Endodermal cell (in vitro differentiated cells): ENCODE data around the gene GRK6. TPM values are rescaled to one million over a fixed set of nuclear protein-coding genes. Genes with fewer than 3 reads are reported as not detected.

Source experiments
- DNase-seq: peaks from one replicate; pipeline ENCODE4 v3.0.0-alpha.2; 2017
- H3K27ac ChIP-seq: 2 replicates; pipeline ENCODE4 v1.5.1; 2013; ENCODE audit warnings: mild to moderate bottlenecking, low read depth, low read length, moderate library complexity
- H3K27me3 ChIP-seq: 2 replicates; pipeline ENCODE4 v1.6.1; 2013; ENCODE audit warnings: mild to moderate bottlenecking, low read length, moderate library complexity; ENCODE audit not compliant: insufficient read depth, control insufficient read depth, poor library complexity, severe bottlenecking
- H3K36me3 ChIP-seq: 2 replicates; pipeline ENCODE4 v1.7.0; 2013; ENCODE audit warnings: mild to moderate bottlenecking, low read length, moderate library complexity; ENCODE audit not compliant: control insufficient read depth, insufficient read depth
- H3K4me1 ChIP-seq: one replicate; pipeline ENCODE4 v1.7.0; 2013; ENCODE audit warnings: low read length; ENCODE audit not compliant: control insufficient read depth, insufficient read depth
- H3K4me3 ChIP-seq: 2 replicates; pipeline ENCODE4 v1.5.1; 2013; ENCODE audit warnings: mild to moderate bottlenecking, low read length, moderate library complexity
- H3K9ac ChIP-seq: 2 replicates; pipeline ENCODE4 v1.6.1; 2013; ENCODE audit warnings: mild to moderate bottlenecking, low read length, moderate library complexity; ENCODE audit not compliant: poor library complexity, severe bottlenecking; ENCODE audit errors: extremely low read depth
- H3K9me3 ChIP-seq: 2 replicates; pipeline ENCODE4 v1.6.1; 2013; ENCODE audit warnings: mild to moderate bottlenecking, low read length, moderate library complexity; ENCODE audit not compliant: control insufficient read depth
- H3K27ac Mint-ChIP-seq: 2 replicates; pipeline ENCODE4 v1.8.0; 2020; ENCODE audit warnings: mixed read lengths
- H3K27me3 Mint-ChIP-seq: 2 replicates; pipeline ENCODE4 v1.8.0; 2021; ENCODE audit warnings: mild to moderate bottlenecking, mixed read lengths; ENCODE audit not compliant: insufficient read depth
- H3K36me3 Mint-ChIP-seq: 2 replicates; pipeline ENCODE4 v1.8.0; 2020; ENCODE audit warnings: low read depth, mixed read lengths
- H3K4me1 Mint-ChIP-seq: 2 replicates; pipeline ENCODE4 v1.8.0; 2020; ENCODE audit warnings: mixed read lengths
- H3K4me3 Mint-ChIP-seq: 2 replicates; pipeline ENCODE4 v1.8.0; 2020; ENCODE audit warnings: mild to moderate bottlenecking, moderate library complexity, mixed read lengths
- H3K9me3 Mint-ChIP-seq: 2 replicates; pipeline ENCODE4 v1.8.0; 2020; ENCODE audit warnings: mild to moderate bottlenecking, mixed read lengths
- WGBS, 2 experiments: methylation state at CpG; one replicate each; pipeline versions ENCODE4 v1.1.5 to v1.1.7; 2013; ENCODE audit warnings: missing lambda C conversion rate in 2 of 2, mixed read lengths in 1 of 2; ENCODE audit not compliant: insufficient coverage in 1 of 2, insufficient read length in 1 of 2; 5-methylcytosine and 5-hydroxymethylcytosine counted together
- total RNA-seq, 2 donors: library from RNA; stranded (reverse); fragmentation: NEBNext Ultra II Directional in 1 of 2; extraction: Animal tissue kit (Norgen Biotek cat#: 25700) in 1 of 2; gene quantifications; 2 replicates in 1 of 2; 3 replicates in 1 of 2; pipeline ENCODE4 v1.2.1, GENCODE V29; 2021
- TF ChIP-seq, protein P1 (sequence below): fragments of 200-600 bp; sonication (generic); conservative IDR thresholded peaks from 2 replicates; pipeline ENCODE4 v1.5.0; 2021; ENCODE audit warnings: antibody characterized with exemption, mild to moderate bottlenecking

GRK6 gene
- total RNA-seq, 2 donors from 2014 or later: 51.6 to 66.8 TPM

- H3K4me1 ChIP-seq: no peaks in the 10 kb centered on the region
- no peaks in the 10 kb centered on the region for H3K9me3 ChIP-seq
- Mint-ChIP-seq H3K9me3 (no peaks in the 10 kb centered on the region), H3K36me3 (peaks cover 62% of the 10 kb centered on the region), H3K27me3 (no peaks in the 10 kb centered on the region), H3K27ac (no peak overlapping the region), H3K4me1 (no peaks in the 10 kb centered on the region), H3K4me3 (no peak overlapping the region)
- H3K27me3 ChIP-seq: no peaks in the 10 kb centered on the region
- TF ChIP-seq, protein P1, sequence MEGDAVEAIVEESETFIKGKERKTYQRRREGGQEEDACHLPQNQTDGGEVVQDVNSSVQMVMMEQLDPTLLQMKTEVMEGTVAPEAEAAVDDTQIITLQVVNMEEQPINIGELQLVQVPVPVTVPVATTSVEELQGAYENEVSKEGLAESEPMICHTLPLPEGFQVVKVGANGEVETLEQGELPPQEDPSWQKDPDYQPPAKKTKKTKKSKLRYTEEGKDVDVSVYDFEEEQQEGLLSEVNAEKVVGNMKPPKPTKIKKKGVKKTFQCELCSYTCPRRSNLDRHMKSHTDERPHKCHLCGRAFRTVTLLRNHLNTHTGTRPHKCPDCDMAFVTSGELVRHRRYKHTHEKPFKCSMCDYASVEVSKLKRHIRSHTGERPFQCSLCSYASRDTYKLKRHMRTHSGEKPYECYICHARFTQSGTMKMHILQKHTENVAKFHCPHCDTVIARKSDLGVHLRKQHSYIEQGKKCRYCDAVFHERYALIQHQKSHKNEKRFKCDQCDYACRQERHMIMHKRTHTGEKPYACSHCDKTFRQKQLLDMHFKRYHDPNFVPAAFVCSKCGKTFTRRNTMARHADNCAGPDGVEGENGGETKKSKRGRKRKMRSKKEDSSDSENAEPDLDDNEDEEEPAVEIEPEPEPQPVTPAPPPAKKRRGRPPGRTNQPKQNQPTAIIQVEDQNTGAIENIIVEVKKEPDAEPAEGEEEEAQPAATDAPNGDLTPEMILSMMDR: no peak
- H3K9ac ChIP-seq: no peak overlapping the region
- 94 to 95% methylated on average over 9 to 10 of the region's 10 CpGs for WGBS, 2 experiments
- H3K4me3 ChIP-seq: no peak overlapping the region
- no peak overlapping the region for H3K27ac ChIP-seq
- peaks cover 58% of the 10 kb centered on the region for H3K36me3 ChIP-seq
- DNase-seq: no peak
Measured at GRCh38 chr5:177482359-177482795, 55.9 kb downstream of the GRK6 start.

DNA sequence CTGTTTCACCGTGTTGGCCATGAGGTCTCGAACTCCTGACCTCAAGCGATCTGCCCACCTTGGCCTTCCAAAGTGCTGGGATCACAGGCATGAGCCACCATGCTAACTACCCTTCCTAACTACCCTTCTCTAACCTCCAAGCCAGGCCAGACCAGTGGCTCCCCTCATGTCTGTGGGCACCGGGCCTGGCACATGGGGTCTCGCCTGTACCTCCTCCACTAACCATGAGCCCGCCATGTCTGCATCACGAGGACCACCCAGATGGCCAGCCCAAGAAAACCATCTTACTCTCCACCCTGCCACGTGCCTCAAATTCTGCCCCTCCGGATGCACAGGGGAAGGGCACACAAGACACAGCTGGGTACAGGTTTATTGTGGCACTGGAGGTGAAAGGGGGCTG, 56.6 kb downstream of the GRK6 start:
- no peak overlapping the region for H3K4me3 ChIP-seq
- no peaks in the 10 kb centered on the region for H3K27me3 ChIP-seq
- TF ChIP-seq, protein P1: no peak
- Mint-ChIP-seq H3K27ac (no peak overlapping the region), H3K4me3 (no peak overlapping the region), H3K36me3 (peaks cover 69% of the 10 kb centered on the region), H3K4me1 (no peaks in the 10 kb centered on the region), H3K27me3 (no peaks in the 10 kb centered on the region), H3K9me3 (no peaks in the 10 kb centered on the region)
- peaks cover 65% of the 10 kb centered on the region for H3K36me3 ChIP-seq
- no peaks in the 10 kb centered on the region for H3K9me3 ChIP-seq
- H3K27ac ChIP-seq: no peak overlapping the region
- WGBS, 2 experiments: 96 to 100% methylated on average over 4 to 9 of the region's 9 CpGs
- H3K9ac ChIP-seq: no peak overlapping the region
- no peaks in the 10 kb centered on the region for H3K4me1 ChIP-seq
- DNase-seq: no peak

GRCh38 chr5:177483994-177484901, 57.8 kb downstream of the GRK6 start:
- H3K9ac ChIP-seq: no peak overlapping the region
- no peaks in the 10 kb centered on the region for H3K27me3 Mint-ChIP-seq
- H3K4me1 ChIP-seq: no peaks in the 10 kb centered on the region
- no peak overlapping the region for H3K4me3 ChIP-seq
- H3K27me3 ChIP-seq: no peaks in the 10 kb centered on the region
- H3K9me3 ChIP-seq: no peaks in the 10 kb centered on the region
- WGBS, 2 experiments: 96 to 98% methylated on average over 18 to 22 of the region's 22 CpGs
- peak overlapping the region; percentile 15 for H3K27ac Mint-ChIP-seq
- peaks cover 74% of the 10 kb centered on the region for H3K36me3 Mint-ChIP-seq
- H3K27ac ChIP-seq: no peak overlapping the region
- no peak for DNase-seq
- no peaks in the 10 kb centered on the region for H3K4me1 Mint-ChIP-seq
- no peak overlapping the region for H3K4me3 Mint-ChIP-seq
- no peaks in the 10 kb centered on the region for H3K9me3 Mint-ChIP-seq
- TF ChIP-seq, protein P1: no peak
- peaks cover 77% of the 10 kb centered on the region for H3K36me3 ChIP-seq
